HG03439 (cell line): Measurements from ENCODE around the gene TMA7B.

Experiments
- ATAC-seq: cut with Tn5 transposase; IDR thresholded peaks from one replicate; pipeline ENCODE4 v1.9.1; 2021; ENCODE audit warnings: mild to moderate bottlenecking, moderate library complexity; ENCODE audit not compliant: unreplicated experiment

Gene TMA7B

DNA sequence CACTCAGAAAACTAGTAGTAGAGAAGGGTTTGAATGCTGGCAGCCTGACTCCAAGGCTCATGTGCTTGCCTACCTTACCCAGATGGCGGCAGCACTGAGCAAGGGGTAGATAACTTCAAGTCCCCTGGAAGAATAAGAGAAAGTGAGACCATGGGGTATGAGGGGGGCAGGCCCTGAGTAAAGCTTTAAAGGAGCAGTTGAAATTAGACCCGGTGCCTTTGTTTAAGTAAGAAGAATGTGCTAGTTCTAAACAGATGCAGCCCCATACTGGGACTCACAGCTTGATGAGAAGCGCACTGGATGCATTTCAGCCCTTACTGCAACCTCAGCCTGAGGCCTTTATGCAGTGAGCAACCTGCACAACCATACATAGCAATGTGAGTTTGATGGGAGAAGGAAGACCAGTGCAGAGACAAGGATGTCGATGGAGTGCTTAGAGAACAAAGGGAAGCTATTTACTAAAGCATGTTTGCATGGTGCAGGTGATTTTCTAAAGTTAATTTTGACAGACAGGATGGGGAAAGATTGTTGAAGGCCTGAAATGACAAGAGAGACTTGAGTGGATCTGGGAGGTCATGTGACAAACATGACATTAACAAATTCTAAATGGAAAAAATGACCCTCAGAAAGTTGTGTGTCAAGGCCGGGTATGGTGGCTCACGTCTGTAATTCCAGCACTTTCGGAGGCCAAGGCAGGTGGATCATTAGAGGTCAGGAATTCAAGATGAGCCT, 27.1 kb upstream of the TMA7B start:
- ATAC-seq = no peak

DNA sequence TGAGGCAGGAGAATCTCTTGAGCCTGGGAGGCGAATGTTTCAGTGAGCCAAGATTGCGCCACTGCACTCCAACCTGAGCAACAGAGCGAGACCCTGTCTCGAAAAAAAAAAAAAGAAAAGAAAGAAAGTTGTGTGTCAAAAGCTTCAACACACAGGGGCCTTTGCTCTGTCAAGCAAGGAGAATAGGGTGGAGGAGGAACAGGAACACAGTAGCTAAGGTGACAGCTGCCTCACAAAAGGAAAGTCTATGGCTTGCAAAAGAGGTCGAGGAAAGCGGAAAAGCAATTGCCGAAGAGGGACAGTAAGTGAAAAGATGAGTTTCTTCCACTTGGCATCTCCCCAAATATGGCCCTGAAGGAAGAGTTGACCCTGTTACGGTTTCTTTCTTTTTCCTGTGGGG, 26.5 kb upstream of the TMA7B start:
- ATAC-seq = no peak

GRCh38 chr22:39935116-39935515, 25.1 kb upstream of the TMA7B start:
- ATAC-seq = no peak

- no peak for ATAC-seq
Measured at GRCh38 chr22:39935612-39936011, 24.6 kb upstream of the TMA7B start.

- no peak for ATAC-seq
Measured at GRCh38 chr22:39936523-39937145, 23.6 kb upstream of the TMA7B start.

DNA sequence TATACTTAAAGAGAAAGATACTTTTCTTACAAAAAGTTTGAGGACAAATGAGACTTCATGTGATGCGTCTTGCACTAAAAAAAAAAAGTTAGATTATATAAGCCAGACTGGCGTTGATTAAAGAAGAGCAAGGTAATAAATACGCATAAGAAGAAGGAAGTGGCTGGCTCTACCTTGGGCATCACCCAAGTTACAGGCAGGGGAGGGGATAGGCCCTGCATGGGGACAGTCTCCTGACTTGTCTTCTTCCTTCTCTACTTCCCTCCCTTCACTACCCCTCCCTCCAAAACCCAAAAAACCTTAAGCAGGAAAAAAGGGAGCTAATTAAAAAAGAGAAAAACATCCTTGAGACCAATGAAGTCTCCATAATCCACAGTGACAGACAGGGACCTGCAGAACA, 22.3 kb upstream of the TMA7B start:
- no peak for ATAC-seq

GRCh38 chr22:39938509-39939111, 21.6 kb upstream of the TMA7B start:
- ATAC-seq = no peak

DNA sequence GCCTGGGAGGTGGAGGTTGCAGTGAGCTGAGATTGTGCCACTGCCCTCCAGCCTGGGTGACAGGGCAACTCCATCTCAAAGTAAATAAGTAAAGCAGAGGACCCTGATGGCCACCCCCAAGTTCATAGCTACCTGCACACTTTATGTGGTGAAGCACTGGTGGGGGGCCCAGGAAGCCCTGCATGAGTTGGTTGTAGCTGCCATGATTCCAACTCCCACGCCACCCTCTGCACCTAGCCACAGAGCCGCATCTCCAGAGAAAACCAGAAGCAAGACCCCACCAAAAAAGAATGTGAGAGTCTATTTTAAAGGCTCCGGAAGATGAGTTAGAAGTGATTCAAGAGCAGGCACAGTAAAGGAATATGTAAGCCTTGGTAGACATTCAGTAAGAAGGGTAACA, 20.4 kb upstream of the TMA7B start:
- ATAC-seq = no peak

GRCh38 chr22:39940757-39941305, 19.4 kb upstream of the TMA7B start:
- ATAC-seq = no peak

DNA sequence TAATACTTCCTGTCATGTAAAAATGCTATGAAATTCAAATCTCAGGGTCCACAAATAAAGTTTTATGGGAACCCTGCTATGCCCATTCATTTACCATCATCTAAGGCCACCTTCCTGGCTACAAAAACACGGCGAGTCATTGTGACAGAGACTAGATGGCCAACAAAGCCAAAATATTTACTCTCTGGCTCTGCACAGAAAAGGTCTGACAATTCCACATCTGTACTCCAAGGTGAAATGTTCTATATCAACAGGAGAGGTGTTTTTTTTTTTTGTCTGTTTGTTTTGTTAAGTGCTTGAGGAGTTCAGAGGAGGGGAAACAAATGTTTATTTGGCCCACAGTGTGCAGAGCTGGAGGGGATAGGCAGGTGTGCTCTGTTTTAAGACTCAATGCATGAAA, 18.6 kb upstream of the TMA7B start:
- ATAC-seq = no peak

GRCh38 chr22:39942439-39943230, 17.6 kb upstream of the TMA7B start:
- ATAC-seq = no peak

DNA sequence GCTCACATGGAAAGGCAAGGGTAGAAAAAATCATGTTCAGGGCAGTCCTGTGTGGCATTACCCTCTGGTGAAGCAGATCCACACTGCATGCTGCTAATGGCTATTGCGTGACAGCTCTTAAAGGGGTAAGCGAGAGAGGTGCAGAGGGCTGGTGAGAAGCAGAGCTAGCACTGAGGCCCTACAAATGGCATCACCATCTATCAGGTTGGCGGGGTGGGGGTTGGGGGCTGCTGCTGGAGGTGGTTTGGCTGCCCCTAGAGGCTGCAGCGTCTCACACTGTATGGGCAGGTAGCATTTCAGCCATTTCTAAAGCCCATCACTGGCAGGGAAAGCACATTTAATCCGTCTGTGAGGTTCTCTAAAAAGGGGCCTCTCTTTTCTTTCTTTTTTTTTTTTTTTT, 16.9 kb upstream of the TMA7B start:
- ATAC-seq = no peak

DNA sequence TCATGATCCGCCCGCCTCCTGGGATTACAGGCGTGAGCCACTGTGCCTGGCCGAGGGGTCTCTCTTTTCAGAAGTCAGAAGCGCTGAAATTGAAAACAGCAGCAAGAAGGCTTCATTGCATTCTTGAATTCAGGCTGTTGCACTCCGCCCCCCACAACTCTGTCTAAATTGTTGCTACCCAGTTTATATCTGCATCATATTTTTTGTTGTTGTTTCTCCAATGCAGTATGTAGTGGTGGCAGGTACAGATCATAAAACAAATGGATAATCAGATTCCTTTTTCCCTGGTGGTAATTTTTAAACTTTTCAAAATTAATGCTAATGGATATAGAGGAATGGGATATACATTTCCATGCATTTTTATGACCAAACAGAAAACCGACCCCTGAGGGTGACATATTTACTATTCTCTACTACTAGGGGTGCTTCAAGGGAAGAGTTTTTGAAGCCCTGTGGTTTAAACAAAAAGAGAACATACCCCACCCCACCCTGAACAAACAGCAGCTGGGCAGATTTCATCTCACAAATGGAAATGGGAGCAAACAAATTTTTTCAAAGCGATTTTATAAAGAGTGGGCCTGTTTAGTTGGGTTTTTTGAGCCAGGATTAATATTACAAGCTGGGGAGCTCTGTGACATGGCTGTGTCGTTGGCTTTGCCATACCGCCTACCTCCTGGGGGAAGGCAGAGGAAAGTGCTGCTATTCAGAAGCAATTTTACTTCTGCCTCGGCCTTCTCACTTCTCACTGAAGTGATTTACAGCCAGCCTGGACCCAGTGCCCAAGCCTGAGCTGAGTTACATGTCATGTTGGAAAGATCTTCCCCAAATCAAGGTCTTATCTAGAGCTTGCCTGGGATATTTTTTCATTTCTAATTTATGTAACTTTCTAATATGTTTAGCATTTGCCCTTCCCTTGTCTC, 16.0 kb upstream of the TMA7B start:
- ATAC-seq = no peak

DNA sequence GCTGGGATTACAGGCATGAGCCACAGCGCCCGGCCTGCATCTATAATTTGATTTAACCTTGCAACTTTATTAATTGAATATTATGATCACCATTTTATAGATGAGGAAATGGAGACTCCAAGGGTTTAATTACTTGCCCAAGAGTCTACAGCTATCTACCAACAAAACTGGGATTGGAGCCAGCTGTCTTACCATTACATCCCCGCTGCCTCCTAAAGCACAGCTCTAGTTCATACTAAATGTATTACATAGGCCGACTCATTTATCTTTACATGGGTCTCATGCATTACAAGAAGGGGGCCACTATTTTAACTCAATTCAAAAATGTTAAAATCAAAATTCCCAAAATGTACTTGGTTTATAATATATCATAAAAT, 14.1 kb upstream of the TMA7B start:
- ATAC-seq = no peak

DNA sequence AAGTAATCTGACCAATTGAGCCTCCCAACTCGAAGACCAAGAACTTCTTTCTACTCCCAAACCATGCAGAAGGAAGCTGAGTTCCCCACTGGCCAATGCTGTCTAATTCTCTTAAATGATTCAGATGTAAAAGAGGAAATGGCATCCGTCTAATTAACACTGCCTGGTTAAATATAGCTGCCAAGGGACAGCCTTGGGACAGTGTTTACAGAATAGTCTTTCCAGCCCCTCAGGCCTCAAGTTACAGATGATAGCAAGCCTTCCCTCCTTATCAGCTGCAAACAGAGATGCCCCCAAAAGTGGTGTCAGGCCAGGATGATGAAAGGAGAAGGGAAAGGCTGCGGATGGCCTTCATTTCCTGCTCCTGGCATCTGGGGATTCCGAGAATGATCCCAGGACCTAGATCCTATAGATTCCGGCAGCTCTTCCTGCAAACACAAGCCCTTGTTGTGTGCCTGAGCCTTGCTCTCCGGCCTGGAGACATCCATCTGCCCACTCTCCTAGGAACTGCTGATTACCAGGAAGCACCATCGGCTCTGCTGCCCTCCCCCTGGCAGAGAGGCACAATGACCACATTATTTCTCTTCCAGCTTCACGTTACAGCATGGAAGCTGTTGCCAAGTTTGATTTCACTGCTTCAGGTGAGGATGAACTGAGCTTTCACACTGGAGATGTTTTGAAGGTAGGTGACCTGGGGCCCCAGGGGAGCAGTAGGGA, 13.5 kb upstream of the TMA7B start:
- ATAC-seq = no peak

GRCh38 chr22:39947220-39948216, 12.7 kb upstream of the TMA7B start:
- ATAC-seq = no peak

- no peak for ATAC-seq
Measured at GRCh38 chr22:39949964-39950737, 10.0 kb upstream of the TMA7B start.
